ENCODE data around the gene KIR3DL1. TPM values are rescaled to one million over a fixed set of nuclear protein-coding genes. Genes with fewer than 3 reads are reported as not detected.
"Not testable (repeated sequence)": the region's sequence is repeated elsewhere in the genome, so short reads cannot be mapped to it uniquely, and the experiment has no call there.

Gene KIR3DL1
- polyA plus RNA-seq, 2 donors = not detected

- H3K27ac ChIP-seq (ENCODE audit: low read depth in 2 of 2, low read length in 1 of 2); H3K4me3 ChIP-seq (ENCODE audit: low read depth in 1 of 2, low read length in 2 of 2); H3K27me3 ChIP-seq (ENCODE audit: control insufficient read depth in 1 of 2, insufficient read depth in 2 of 2, low read length in 2 of 2); H3K9me3 ChIP-seq (ENCODE audit: control insufficient read depth in 2 of 2, insufficient read depth in 1 of 2, low read depth in 1 of 2, low read length in 1 of 2); H3K4me1 ChIP-seq (ENCODE audit: control insufficient read depth in 2 of 2, insufficient read depth in 2 of 2, low read length in 1 of 2); H3K36me3 ChIP-seq (ENCODE audit: control insufficient read depth in 2 of 2, insufficient read depth in 2 of 2, low read length in 1 of 2): not testable (repeated sequence)
- WGBS, 2 donors = 64 to 70% methylated on average over 4 of the region's 4 CpGs
These were observed 33.4 kb upstream of the KIR3DL1 start for GRCh38 chr19:54782916-54783315.

- H3K27ac ChIP-seq (ENCODE audit: low read depth in 2 of 2, low read length in 1 of 2); H3K9me3 ChIP-seq (ENCODE audit: control insufficient read depth in 2 of 2, insufficient read depth in 1 of 2, low read depth in 1 of 2, low read length in 1 of 2); H3K27me3 ChIP-seq (ENCODE audit: control insufficient read depth in 1 of 2, insufficient read depth in 2 of 2, low read length in 2 of 2); H3K4me1 ChIP-seq (ENCODE audit: control insufficient read depth in 2 of 2, insufficient read depth in 2 of 2, low read length in 1 of 2); H3K4me3 ChIP-seq (ENCODE audit: low read depth in 1 of 2, low read length in 2 of 2); H3K36me3 ChIP-seq (ENCODE audit: control insufficient read depth in 2 of 2, insufficient read depth in 2 of 2, low read length in 1 of 2): not testable (repeated sequence)
- 86 to 87% methylated on average over 24 of the region's 24 CpGs for WGBS, 2 donors
These were observed 30.1 kb upstream of the KIR3DL1 start for GRCh38 chr19:54786091-54786723.

GRCh38 chr19:54788154-54788553 is 28.1 kb upstream of the KIR3DL1 start:
- H3K27me3 ChIP-seq (ENCODE audit: control insufficient read depth in 1 of 2, insufficient read depth in 2 of 2, low read length in 2 of 2); H3K36me3 ChIP-seq (ENCODE audit: control insufficient read depth in 2 of 2, insufficient read depth in 2 of 2, low read length in 1 of 2); H3K4me3 ChIP-seq (ENCODE audit: low read depth in 1 of 2, low read length in 2 of 2); H3K4me1 ChIP-seq (ENCODE audit: control insufficient read depth in 2 of 2, insufficient read depth in 2 of 2, low read length in 1 of 2); H3K9me3 ChIP-seq (ENCODE audit: control insufficient read depth in 2 of 2, insufficient read depth in 1 of 2, low read depth in 1 of 2, low read length in 1 of 2); H3K27ac ChIP-seq (ENCODE audit: low read depth in 2 of 2, low read length in 1 of 2): not testable (repeated sequence)
- 78 to 80% methylated on average over 6 of the region's 6 CpGs for WGBS, 2 donors

- Histone ChIP-seq H3K9me3 (ENCODE audit: control insufficient read depth in 2 of 2, insufficient read depth in 1 of 2, low read depth in 1 of 2, low read length in 1 of 2) (peaks cover 0 to 3% of the 10 kb centered on the region in 2 donors), H3K27ac (ENCODE audit: low read depth in 2 of 2, low read length in 1 of 2) (no peak overlapping the region), H3K27me3 (ENCODE audit: control insufficient read depth in 1 of 2, insufficient read depth in 2 of 2, low read length in 2 of 2) (no peaks in the 10 kb centered on the region), H3K4me1 (ENCODE audit: control insufficient read depth in 2 of 2, insufficient read depth in 2 of 2, low read length in 1 of 2) (no peaks in the 10 kb centered on the region), H3K4me3 (ENCODE audit: low read depth in 1 of 2, low read length in 2 of 2) (no peak overlapping the region), H3K36me3 (ENCODE audit: control insufficient read depth in 2 of 2, insufficient read depth in 2 of 2, low read length in 1 of 2) (no peaks in the 10 kb centered on the region)
- WGBS, 2 donors = 52 to 64% methylated on average over 5 of the region's 5 CpGs
These were observed 25.6 kb upstream of the KIR3DL1 start for GRCh38 chr19:54790711-54791110.

- no peaks in the 10 kb centered on the region for H3K4me1 ChIP-seq (ENCODE audit: control insufficient read depth in 2 of 2, insufficient read depth in 2 of 2, low read length in 1 of 2)
- WGBS, 2 donors = 77 to 84% methylated on average over 6 of the region's 6 CpGs
- no peaks in the 10 kb centered on the region for H3K9me3 ChIP-seq (ENCODE audit: control insufficient read depth in 2 of 2, insufficient read depth in 1 of 2, low read depth in 1 of 2, low read length in 1 of 2)
- no peak overlapping the region for H3K27ac ChIP-seq (ENCODE audit: low read depth in 2 of 2, low read length in 1 of 2)
- no peak overlapping the region for H3K4me3 ChIP-seq (ENCODE audit: low read depth in 1 of 2, low read length in 2 of 2)
- H3K36me3 ChIP-seq (ENCODE audit: control insufficient read depth in 2 of 2, insufficient read depth in 2 of 2, low read length in 1 of 2) = no peaks in the 10 kb centered on the region
- no peaks in the 10 kb centered on the region for H3K27me3 ChIP-seq (ENCODE audit: control insufficient read depth in 1 of 2, insufficient read depth in 2 of 2, low read length in 2 of 2)
These were observed 24.8 kb upstream of the KIR3DL1 start for GRCh38 chr19:54791476-54791875.

GRCh38 chr19:54792814-54793213 is 23.5 kb upstream of the KIR3DL1 start:
- WGBS, 2 donors = 48 to 53% methylated on average over 8 of the region's 8 CpGs
- H3K9me3 ChIP-seq (ENCODE audit: control insufficient read depth in 2 of 2, insufficient read depth in 1 of 2, low read depth in 1 of 2, low read length in 1 of 2) = no peaks in the 10 kb centered on the region
- no peak overlapping the region for H3K4me3 ChIP-seq (ENCODE audit: low read depth in 1 of 2, low read length in 2 of 2)
- H3K4me1 ChIP-seq (ENCODE audit: control insufficient read depth in 2 of 2, insufficient read depth in 2 of 2, low read length in 1 of 2) = no peaks in the 10 kb centered on the region
- H3K27ac ChIP-seq (ENCODE audit: low read depth in 2 of 2, low read length in 1 of 2) = no peak overlapping the region
- H3K36me3 ChIP-seq (ENCODE audit: control insufficient read depth in 2 of 2, insufficient read depth in 2 of 2, low read length in 1 of 2) = no peaks in the 10 kb centered on the region
- no peaks in the 10 kb centered on the region for H3K27me3 ChIP-seq (ENCODE audit: control insufficient read depth in 1 of 2, insufficient read depth in 2 of 2, low read length in 2 of 2)

GRCh38 chr19:54795758-54796157 is 20.5 kb upstream of the KIR3DL1 start:
- Histone ChIP-seq H3K4me1 (ENCODE audit: control insufficient read depth in 2 of 2, insufficient read depth in 2 of 2, low read length in 1 of 2) (no peaks in the 10 kb centered on the region), H3K9me3 (ENCODE audit: control insufficient read depth in 2 of 2, insufficient read depth in 1 of 2, low read depth in 1 of 2, low read length in 1 of 2) (no peaks in the 10 kb centered on the region), H3K27ac (ENCODE audit: low read depth in 2 of 2, low read length in 1 of 2) (no peak overlapping the region), H3K27me3 (ENCODE audit: control insufficient read depth in 1 of 2, insufficient read depth in 2 of 2, low read length in 2 of 2) (no peaks in the 10 kb centered on the region), H3K36me3 (ENCODE audit: control insufficient read depth in 2 of 2, insufficient read depth in 2 of 2, low read length in 1 of 2) (no peaks in the 10 kb centered on the region), H3K4me3 (ENCODE audit: low read depth in 1 of 2, low read length in 2 of 2) (no peak overlapping the region)
- 38 to 59% methylated on average over 1 of the region's 1 CpG for WGBS, 2 donors

GRCh38 chr19:54803410-54803809 is 12.9 kb upstream of the KIR3DL1 start, which contains the start of gene KIR2DL4:
Gene KIR2DL4 (plus strand): TSS chr19:54803610. CDS start chr19:54803652, 42 bp downstream.
- Histone ChIP-seq H3K36me3 (ENCODE audit: control insufficient read depth in 2 of 2, insufficient read depth in 2 of 2, low read length in 1 of 2) (no peaks in the 10 kb centered on the region), H3K4me3 (ENCODE audit: low read depth in 1 of 2, low read length in 2 of 2) (no peak within 1 kb of the TSS), H3K27ac (ENCODE audit: low read depth in 2 of 2, low read length in 1 of 2) (no peak within 1 kb of the TSS), H3K4me1 (ENCODE audit: control insufficient read depth in 2 of 2, insufficient read depth in 2 of 2, low read length in 1 of 2) (no peaks in the 10 kb centered on the region), H3K27me3 (ENCODE audit: control insufficient read depth in 1 of 2, insufficient read depth in 2 of 2, low read length in 2 of 2) (no peaks in the 10 kb centered on the region), H3K9me3 (ENCODE audit: control insufficient read depth in 2 of 2, insufficient read depth in 1 of 2, low read depth in 1 of 2, low read length in 1 of 2) (peaks cover 0 to 15% of the 10 kb centered on the region in 2 donors)
- 76 to 85% methylated on average over 10 of the region's 10 CpGs for WGBS, 2 donors

GRCh38 chr19:54804101-54804500 is 12.2 kb upstream of the KIR3DL1 start:
- WGBS, 2 donors = 57 to 61% methylated on average over 5 of the region's 5 CpGs
- Histone ChIP-seq H3K4me1 (ENCODE audit: control insufficient read depth in 2 of 2, insufficient read depth in 2 of 2, low read length in 1 of 2) (no peaks in the 10 kb centered on the region), H3K27ac (ENCODE audit: low read depth in 2 of 2, low read length in 1 of 2) (no peak overlapping the region), H3K4me3 (ENCODE audit: low read depth in 1 of 2, low read length in 2 of 2) (no peak overlapping the region), H3K9me3 (ENCODE audit: control insufficient read depth in 2 of 2, insufficient read depth in 1 of 2, low read depth in 1 of 2, low read length in 1 of 2) (peaks cover 0 to 15% of the 10 kb centered on the region in 2 donors), H3K36me3 (ENCODE audit: control insufficient read depth in 2 of 2, insufficient read depth in 2 of 2, low read length in 1 of 2) (no peaks in the 10 kb centered on the region), H3K27me3 (ENCODE audit: control insufficient read depth in 1 of 2, insufficient read depth in 2 of 2, low read length in 2 of 2) (no peaks in the 10 kb centered on the region)

- no peaks in the 10 kb centered on the region for H3K4me1 ChIP-seq (ENCODE audit: control insufficient read depth in 2 of 2, insufficient read depth in 2 of 2, low read length in 1 of 2)
- no peaks in the 10 kb centered on the region for H3K27me3 ChIP-seq (ENCODE audit: control insufficient read depth in 1 of 2, insufficient read depth in 2 of 2, low read length in 2 of 2)
- H3K4me3 ChIP-seq (ENCODE audit: low read depth in 1 of 2, low read length in 2 of 2) = no peak overlapping the region
- H3K9me3 ChIP-seq (ENCODE audit: control insufficient read depth in 2 of 2, insufficient read depth in 1 of 2, low read depth in 1 of 2, low read length in 1 of 2) = peaks cover 0 to 17% of the 10 kb centered on the region in 2 donors
- H3K36me3 ChIP-seq (ENCODE audit: control insufficient read depth in 2 of 2, insufficient read depth in 2 of 2, low read length in 1 of 2) = no peaks in the 10 kb centered on the region
- no peak overlapping the region for H3K27ac ChIP-seq (ENCODE audit: low read depth in 2 of 2, low read length in 1 of 2)
- WGBS, 2 donors = 87 to 89% methylated on average over 10 of the region's 10 CpGs
These were observed 11.7 kb upstream of the KIR3DL1 start for GRCh38 chr19:54804571-54804970.
